Keratinocyte (primary cell): ENCODE results near the gene TOM1L2. TPM values are rescaled to one million over a fixed set of nuclear protein-coding genes. Genes with fewer than 3 reads are reported as not detected.

Source experiments
- DNase-seq: peaks from one replicate; pipeline ENCODE4 v3.0.0-alpha.2; 2011; ENCODE audit warnings: low read depth, missing footprints, low spot score
- FAIRE-seq: peaks from 2 replicates; lab custom pipeline; 2011; peaks lifted over from hg19 to GRCh38; lab: Jason Lieb, UNC
- H2AFZ ChIP-seq: 2 replicates; pipeline ENCODE4 v1.6.0; 2012; ENCODE audit warnings: low read length, control low read depth, inconsistent platforms; ENCODE audit not compliant: control insufficient read depth
- H3K27ac ChIP-seq: 2 replicates; pipeline ENCODE4 v1.5.1; 2011; ENCODE audit warnings: low read length; ENCODE audit not compliant: control insufficient read depth, insufficient read depth
- H3K27me3 ChIP-seq: 3 replicates; pipeline ENCODE4 v1.6.0; 2011; ENCODE audit warnings: low read length; ENCODE audit not compliant: control insufficient read depth, insufficient read depth; ENCODE audit errors: extremely low read depth
- H3K36me3 ChIP-seq, 2 experiments: 2 replicates in 1 of 2; 3 replicates in 1 of 2; pipeline ENCODE4 v1.5.1; 2011; ENCODE audit warnings: low read length in 2 of 2, mild to moderate bottlenecking in 1 of 2; ENCODE audit not compliant: control insufficient read depth in 2 of 2, insufficient read depth in 2 of 2; ENCODE audit errors: extremely low read depth in 1 of 2
- H3K4me1 ChIP-seq: 3 replicates; pipeline ENCODE4 v1.5.1; 2011; ENCODE audit warnings: low read length; ENCODE audit not compliant: control insufficient read depth, insufficient read depth; ENCODE audit errors: extremely low read depth
- H3K4me2 ChIP-seq: 3 replicates; pipeline ENCODE4 v1.6.0; 2011; ENCODE audit warnings: low read depth, low read length; ENCODE audit not compliant: control insufficient read depth, insufficient read depth; ENCODE audit errors: extremely low read depth
- H3K4me3 ChIP-seq, 3 experiments: fragments of 200-600 bp in 1 of 3; sonication (generic) in 1 of 3; 2 replicates in 2 of 3; 3 replicates in 1 of 3; pipeline ENCODE4 v1.5.1; 2011 to 2016; ENCODE audit warnings: low read length in 3 of 3, mild to moderate bottlenecking in 3 of 3, control low read depth in 2 of 3, inconsistent platforms in 1 of 3, low read depth in 1 of 3, mixed read lengths in 1 of 3, mixed run types in 1 of 3, moderate library complexity in 1 of 3; ENCODE audit not compliant: control insufficient read depth in 2 of 3, insufficient read depth in 2 of 3; ENCODE audit errors: extremely low read depth in 1 of 3
- H3K79me2 ChIP-seq: 2 replicates; pipeline ENCODE4 v1.6.0; 2012; ENCODE audit warnings: low read length; ENCODE audit not compliant: control insufficient read depth, insufficient read depth
- H3K9ac ChIP-seq: 3 replicates; pipeline ENCODE4 v1.6.0; 2011; ENCODE audit warnings: low read length; ENCODE audit not compliant: control insufficient read depth, insufficient read depth; ENCODE audit errors: extremely low read depth
- H3K9me1 ChIP-seq: 3 replicates; pipeline ENCODE4 v1.6.0; 2011; ENCODE audit warnings: low read length; ENCODE audit not compliant: control insufficient read depth, insufficient read depth; ENCODE audit errors: extremely low read depth
- H3K9me3 ChIP-seq: 2 replicates; pipeline ENCODE4 v1.5.1; 2012; ENCODE audit warnings: low read depth, low read length; ENCODE audit not compliant: control insufficient read depth
- H4K20me1 ChIP-seq: 3 replicates; pipeline ENCODE4 v1.6.0; 2011; ENCODE audit warnings: low read length; ENCODE audit not compliant: control insufficient read depth, insufficient read depth; ENCODE audit errors: extremely low read depth
- EZH2 ChIP-seq: IDR thresholded peaks from one replicate; pipeline ENCODE4 v1.6.1; 2012; ENCODE audit warnings: inconsistent platforms, mild to moderate bottlenecking, low read length, moderate library complexity
- dilution Hi-C: fragments of 300-500 bp; cut with MboI; formaldehyde crosslinking; loops from one replicate; pipeline ENCODE4 v1.7.0; 2020; ENCODE audit warnings: low sequenced_read_pairs; ENCODE audit not compliant: extremely low pct_ligation_motif_present
- polyA plus RNA-seq, 5 experiments: library from polyadenylated mRNA; depleted of rRNA in 3 of 5; stranded (reverse) in 3 of 5; stranded (forward) in 1 of 5; unstranded in 1 of 5; fragments of >200 nt; gene quantifications; 1 replicate in 1 of 5; 2 replicates in 3 of 5; 3 replicates in 1 of 5; pipeline versions ENCODE4 v1.2.1 to v1.2.3, GENCODE V29; 2011 to 2012; ENCODE audit warnings: missing spikeins in 2 of 5, low read depth in 1 of 5, low replicate concordance in 1 of 5
- TF ChIP-seq, protein P1 (sequence below), 3 experiments: IDR thresholded peaks in 1 of 3; conservative IDR thresholded peaks in 1 of 3; optimal IDR thresholded peaks in 1 of 3; 2 replicates in 2 of 3; 3 replicates in 1 of 3; pipeline versions ENCODE3 to v1.5.1; 2011; ENCODE audit warnings: low read length in 3 of 3, mild to moderate bottlenecking in 3 of 3, moderate library complexity in 2 of 3, control low read depth in 1 of 3, inconsistent platforms in 1 of 3; ENCODE audit not compliant: insufficient read depth in 2 of 3; ENCODE audit errors: extremely low read depth in 1 of 3

TOM1L2 gene
- polyA plus RNA-seq, 1 donor (not counting 4 experiments of a cell fraction or from before 2014, with no cell fraction given) = 36.3 TPM

DNA sequence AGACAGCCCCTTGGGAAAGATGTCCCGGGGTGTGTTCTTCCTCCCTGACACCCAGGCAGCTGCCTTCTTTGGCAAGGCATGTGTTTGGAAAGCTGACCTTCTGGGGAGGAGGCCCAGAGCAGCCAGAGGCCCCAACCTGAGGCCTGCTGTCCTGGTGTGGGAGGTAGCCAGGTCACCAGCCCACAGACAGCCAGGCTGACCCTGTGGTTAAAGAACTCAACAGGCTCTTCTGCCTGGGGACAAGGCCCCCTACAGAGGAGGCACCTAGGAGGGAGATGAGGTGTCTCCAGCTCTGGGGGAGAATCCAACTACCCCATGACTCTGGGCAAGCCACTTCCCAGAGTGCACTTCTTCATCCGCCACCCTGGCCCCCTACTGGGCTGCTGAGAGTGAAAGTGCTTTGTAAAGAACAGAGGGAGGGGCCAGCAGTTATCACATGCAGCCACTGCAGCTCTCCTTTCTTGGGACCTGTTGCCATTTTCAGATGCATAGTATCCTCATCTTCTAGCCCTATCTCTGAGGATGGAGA lies 122.3 kb downstream of the TOM1L2 start:
- Histone ChIP-seq H3K4me3 (no peak overlapping the region), H4K20me1 (no peaks in the 10 kb centered on the region), H3K79me2 (no peaks in the 10 kb centered on the region), H3K9me1 (no peaks in the 10 kb centered on the region), H3K27me3 (no peaks in the 10 kb centered on the region), H3K36me3 (peaks cover 10 to 14% of the 10 kb centered on the region in 2 experiments), H3K4me1 (peaks cover 27% of the 10 kb centered on the region), H3K9ac (peak overlapping the region; percentile 15), H3K27ac (no peak overlapping the region), H3K9me3 (no peaks in the 10 kb centered on the region), H2AFZ (no peak overlapping the region), H3K4me2 (no peak overlapping the region)
- FAIRE-seq (no peak), DNase-seq (no peak)
- TF ChIP-seq, protein P1, sequence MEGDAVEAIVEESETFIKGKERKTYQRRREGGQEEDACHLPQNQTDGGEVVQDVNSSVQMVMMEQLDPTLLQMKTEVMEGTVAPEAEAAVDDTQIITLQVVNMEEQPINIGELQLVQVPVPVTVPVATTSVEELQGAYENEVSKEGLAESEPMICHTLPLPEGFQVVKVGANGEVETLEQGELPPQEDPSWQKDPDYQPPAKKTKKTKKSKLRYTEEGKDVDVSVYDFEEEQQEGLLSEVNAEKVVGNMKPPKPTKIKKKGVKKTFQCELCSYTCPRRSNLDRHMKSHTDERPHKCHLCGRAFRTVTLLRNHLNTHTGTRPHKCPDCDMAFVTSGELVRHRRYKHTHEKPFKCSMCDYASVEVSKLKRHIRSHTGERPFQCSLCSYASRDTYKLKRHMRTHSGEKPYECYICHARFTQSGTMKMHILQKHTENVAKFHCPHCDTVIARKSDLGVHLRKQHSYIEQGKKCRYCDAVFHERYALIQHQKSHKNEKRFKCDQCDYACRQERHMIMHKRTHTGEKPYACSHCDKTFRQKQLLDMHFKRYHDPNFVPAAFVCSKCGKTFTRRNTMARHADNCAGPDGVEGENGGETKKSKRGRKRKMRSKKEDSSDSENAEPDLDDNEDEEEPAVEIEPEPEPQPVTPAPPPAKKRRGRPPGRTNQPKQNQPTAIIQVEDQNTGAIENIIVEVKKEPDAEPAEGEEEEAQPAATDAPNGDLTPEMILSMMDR (optimal IDR thresholded peaks at IDR 0.05 in 1 of 3, IDR thresholded peaks at IDR 0.05 in 1 of 3, conservative IDR thresholded peaks at IDR 0.05 in 1 of 3; ENCODE audit: extremely low read depth in 1 of 3, insufficient read depth in 2 of 3, low read length in 3 of 3) = peak in 1 of 3 experiments; percentile 10
- TF ChIP-seq EZH2 = no peak
- dilution Hi-C loops = no loop called here

DNA sequence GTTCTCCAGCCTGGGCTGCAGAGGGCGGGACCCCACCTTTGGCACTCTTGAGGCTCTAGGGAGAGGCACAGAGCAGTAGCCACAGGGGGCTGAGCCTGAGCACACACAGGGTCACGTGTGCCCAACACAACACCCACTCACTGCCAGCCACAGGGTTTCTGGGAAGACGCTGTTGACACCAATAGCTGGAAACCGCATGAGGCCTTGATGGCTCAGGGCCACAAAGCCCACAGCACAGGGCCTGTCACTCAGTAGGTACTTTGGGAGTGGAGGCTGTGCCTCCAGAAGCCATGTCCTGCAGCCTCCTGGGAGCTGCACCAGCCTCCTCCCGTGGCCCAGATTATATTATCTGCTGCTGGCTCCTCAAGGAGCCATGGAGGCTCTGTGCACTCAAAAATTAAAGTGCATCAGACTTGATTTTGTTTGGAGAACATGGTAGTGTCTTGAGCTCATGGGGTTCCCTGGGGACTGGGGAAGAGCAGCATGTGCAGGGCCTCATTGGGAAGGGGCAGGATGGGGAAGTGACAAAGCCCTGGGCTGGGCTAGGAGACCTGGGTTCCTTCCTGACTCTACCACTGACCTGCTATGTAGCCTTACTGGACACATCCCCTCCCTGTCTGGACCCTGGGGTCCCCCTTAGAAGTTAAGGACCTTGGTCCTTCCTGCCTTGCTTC lies 122.9 kb downstream of the TOM1L2 start:
- TF ChIP-seq, protein P1 (optimal IDR thresholded peaks at IDR 0.05 in 1 of 3, IDR thresholded peaks at IDR 0.05 in 1 of 3, conservative IDR thresholded peaks at IDR 0.05 in 1 of 3; ENCODE audit: extremely low read depth in 1 of 3, insufficient read depth in 2 of 3, low read length in 3 of 3) = no peak
- no peak for TF ChIP-seq EZH2
- H3K9me1 ChIP-seq = no peaks in the 10 kb centered on the region
- no peaks in the 10 kb centered on the region for H4K20me1 ChIP-seq
- H3K4me1 ChIP-seq = peaks cover 22% of the 10 kb centered on the region
- dilution Hi-C loops = no loop called here
- H3K4me2 ChIP-seq = no peak overlapping the region
- H3K9me3 ChIP-seq = no peaks in the 10 kb centered on the region
- H2AFZ ChIP-seq = no peak overlapping the region
- FAIRE-seq (no peak), DNase-seq (no peak)
- peaks cover 10 to 14% of the 10 kb centered on the region in 2 experiments for H3K36me3 ChIP-seq
- no peaks in the 10 kb centered on the region for H3K27me3 ChIP-seq
- no peak overlapping the region for H3K27ac ChIP-seq
- H3K79me2 ChIP-seq = no peaks in the 10 kb centered on the region
- peak overlapping the region; percentile 15 for H3K9ac ChIP-seq
- no peak overlapping the region for H3K4me3 ChIP-seq
